NOMO-1 treated with DMSO at 0.1 percent for 48 hours (cell line): ENCODE results near the gene ARAP3.

ENCODE experiments used
- DNase-seq: peaks from one replicate; lab custom pipeline; 2025; ENCODE audit not compliant: unreplicated experiment; lab: John Stamatoyannopoulos, UW

Gene ARAP3

DNA sequence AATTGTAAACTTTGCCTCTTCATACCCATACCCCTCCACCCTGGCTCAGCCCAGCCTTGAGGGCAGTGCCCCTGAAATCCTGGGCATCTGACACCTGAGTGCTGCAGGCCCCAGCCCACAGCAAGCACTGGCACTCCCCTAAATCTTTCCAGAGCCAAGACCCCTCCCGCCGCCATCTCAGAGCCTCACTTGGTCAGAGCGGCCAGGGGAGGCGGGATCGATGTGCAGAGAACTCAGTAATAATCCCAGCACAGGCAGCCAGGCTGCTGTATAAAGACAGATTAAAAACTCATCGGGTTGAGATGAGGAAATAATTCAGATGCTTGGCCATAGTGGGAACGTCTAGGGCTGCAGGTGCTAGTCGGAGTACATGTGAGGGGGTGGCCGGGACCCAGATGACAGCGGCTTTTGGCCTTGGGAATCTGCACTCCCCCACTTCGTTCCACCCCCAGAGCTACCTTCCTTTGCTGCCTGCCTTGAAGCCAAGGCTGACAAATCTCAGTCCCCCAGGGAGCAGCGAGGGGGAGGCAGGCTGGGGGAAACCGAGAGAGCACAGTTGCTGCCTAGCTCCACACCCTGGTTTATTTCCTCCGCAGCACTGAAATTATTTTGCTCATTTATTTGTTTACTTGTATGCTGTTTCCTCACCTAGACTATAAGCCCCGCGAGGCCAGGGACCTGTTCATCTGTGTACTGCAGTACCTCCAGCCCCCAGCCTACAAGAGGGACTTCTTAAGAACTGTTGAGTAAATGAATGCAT is 19.5 kb upstream of the ARAP3 start:
- DNase-seq, result no peak

DNA sequence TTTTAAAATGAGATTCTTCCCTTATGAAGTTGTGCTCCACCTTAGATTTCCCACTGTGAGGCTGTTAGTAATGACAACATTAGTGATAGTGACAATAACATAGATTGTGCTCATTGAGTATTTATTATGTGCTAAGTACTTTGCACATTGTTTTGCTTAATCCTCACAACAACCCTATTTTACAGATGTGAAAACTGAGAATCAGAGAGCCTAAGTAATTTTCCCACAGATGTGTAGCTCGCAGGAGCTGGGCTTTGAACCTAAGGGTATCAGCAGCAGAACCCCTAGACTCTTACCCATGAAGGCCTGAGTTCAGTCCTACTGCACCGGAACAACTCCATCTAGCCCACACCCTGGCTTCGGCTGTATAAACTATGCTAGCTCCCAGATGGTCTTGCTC is 15.6 kb upstream of the ARAP3 start:
- DNase-seq, result no peak

DNA sequence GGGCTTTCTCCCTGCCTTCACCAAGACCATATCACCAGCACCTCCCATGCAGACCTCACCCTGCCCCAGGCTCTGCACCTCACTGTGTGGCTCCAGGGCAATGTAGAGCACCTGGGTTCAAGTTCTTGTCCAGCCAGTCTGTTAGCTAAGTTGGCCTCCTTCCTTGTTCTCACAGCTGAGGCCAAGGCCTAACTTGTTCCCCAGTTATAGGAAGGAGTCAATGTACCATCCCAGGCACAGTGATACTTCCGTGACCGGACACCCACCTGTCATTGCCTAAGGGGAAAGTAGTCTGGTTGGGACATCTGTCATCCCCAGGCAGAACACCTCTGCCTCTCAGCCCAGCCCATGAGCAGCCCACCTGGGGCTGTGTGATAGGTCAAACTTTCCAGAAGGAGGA is 14.4 kb upstream of the ARAP3 start:
- no peak for DNase-seq

DNA sequence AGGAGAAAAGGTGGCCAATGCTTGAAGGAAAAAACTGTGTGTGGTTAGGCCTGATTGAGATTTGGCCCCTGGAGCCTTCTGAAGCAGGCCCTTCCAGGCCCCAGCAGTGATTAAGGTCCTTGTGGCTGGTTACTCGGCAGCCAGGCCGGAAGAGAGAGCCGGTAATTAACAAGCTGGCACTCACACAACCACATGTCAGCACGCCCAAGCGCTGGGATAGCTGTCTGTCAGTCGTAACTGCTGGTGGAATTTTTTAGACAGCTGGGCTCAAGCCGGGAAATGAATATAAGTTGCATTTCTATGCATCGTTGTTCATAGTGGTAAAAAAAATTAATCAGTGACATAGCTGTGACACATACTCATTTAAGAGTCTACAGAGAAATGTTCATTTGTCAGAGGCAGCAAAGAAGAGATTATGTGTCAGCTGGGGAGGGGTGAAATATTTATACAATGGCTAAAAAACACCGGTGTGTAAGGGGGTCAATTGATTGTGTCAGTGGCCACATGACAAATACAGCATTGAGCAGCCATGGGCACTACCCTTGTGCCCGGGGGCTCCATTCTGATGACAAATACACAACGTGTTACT is 13.7 kb upstream of the ARAP3 start:
- DNase-seq, result no peak

DNA sequence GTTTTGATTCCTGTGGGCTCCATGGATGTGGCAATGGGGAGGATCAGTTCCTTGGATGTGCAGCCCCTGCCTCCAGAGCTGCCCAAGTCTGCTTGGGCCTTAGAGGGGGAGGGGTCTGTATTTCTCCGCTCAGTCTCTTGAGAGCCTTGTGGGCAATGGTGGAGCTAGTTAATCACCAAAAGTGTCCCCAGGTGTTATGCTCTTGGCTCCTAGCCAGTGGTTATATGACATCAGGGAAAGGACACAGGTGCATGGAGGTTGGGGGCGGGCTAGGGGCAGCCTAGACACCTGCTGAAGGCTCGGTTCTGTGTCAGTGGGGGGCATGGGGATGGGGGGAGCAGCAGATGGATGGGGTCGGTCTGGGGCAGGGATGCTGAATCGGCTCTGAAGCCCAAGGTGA is 12.4 kb upstream of the ARAP3 start:
- no peak for DNase-seq

DNA sequence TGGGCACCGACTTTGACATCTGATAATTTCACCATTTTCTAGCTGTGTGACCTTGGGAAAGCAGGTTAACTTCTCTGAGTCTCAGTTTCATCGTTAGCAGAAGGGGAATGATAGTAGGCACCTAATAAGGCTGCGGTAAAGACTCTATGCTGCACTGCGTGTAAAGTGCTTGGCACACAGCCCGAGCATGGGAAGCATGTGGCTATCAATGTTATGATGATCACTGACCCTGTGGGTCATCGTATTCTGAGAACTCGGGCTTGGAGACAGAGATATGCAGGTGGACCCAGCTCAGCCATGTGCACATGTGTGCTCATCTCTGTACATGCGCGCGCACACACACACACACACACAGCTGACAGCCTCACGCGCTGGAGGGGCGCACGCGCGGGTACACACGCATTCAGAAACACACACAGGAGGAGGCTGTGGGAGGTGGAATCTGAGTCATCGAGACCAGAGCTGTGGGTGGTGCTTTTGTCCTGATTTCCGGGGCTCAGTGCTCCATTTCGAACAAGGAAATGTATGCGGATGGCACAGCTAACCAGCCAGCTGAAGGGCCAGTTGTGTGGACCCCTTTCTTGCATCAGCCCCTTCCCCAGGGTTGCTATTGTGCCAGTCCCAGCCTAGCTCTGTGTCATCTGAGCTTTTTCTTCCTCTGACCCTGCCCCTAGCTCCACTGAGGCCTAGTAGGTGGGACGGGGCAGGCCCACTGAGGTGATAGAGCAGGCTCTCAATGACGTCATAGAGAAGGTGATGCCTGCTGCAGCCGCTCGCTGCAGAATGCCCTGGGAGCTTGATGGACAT is 11.1 kb upstream of the ARAP3 start:
- DNase-seq, result no peak

DNA sequence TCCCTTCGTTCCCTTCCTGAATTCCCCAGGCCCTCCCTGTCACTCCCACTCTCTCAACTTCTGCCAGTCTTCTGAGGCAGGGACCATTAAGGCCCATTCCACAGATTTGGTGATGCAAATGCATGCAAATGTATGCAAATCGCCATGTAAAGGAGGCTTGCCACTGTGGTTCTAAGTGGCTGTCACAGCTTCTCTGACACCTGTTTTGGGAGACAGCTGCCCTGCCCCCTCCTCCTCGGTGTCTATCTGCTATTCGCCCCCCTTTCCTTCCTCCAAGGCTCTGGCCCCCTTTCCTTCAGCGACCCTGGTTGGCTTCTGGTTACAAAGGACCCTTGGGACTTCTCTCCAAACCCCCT is 10.5 kb upstream of the ARAP3 start:
- no peak for DNase-seq

DNA sequence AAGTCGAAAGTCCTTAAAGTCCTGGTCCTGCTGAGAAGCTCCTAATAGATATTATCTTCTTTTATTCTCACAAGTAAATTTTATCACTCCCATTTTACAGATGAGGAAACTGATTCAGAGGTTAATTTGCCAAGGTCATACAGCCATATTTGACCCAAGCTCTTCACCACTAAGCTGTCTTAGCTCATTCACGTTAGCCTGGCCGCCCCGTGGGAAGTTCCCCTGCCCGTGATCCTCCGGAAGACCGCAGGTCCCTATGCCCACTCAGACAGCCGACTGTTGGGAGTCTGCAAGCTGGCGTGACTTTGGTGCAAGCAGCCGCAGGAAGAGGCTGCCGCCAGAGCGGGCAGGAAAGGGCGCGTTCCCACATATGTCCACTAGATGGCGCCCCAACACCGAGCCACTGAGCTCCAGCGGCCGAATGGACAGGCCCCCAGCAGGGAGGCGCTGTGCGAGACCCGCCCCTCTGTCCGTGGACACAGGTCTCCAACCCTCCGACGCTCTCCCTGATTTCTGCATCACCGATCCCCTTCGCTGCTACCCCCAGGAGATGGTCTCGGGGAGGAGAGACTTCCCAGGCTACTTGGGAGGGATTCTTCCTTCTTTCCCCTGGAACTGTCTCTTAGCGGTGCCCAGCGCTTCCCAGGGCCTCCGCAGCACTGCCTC is 10.0 kb upstream of the ARAP3 start:
- DNase-seq, result peak; percentile 76

DNA sequence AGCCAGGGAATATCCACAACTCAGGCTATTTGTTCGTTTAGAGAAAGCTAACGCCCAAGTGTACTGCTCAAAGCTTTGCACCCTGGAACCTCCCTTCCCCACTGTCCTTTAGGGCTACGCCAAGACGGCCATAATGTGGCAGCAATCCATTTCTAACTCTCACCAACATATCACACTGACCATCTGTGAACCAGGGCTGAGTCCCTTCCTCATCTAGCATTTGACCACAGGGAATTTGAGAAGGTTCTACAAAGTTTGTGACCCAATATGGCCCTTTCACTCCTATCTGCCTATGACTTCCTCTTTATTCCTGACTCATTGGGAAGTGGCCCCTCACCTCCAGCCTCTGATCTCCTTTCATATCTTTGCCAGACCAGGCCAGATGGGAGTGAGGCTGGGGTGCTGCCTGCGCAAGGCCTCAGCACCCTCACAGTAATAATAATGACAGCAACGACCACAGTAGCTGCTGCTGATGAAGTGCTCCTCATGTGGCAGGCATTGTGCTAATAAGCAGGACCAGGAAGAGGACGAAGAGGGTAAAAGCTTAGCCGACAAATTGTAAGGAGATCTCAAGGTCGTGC is 9.3 kb upstream of the ARAP3 start:
- peak; percentile 25 for DNase-seq

DNA sequence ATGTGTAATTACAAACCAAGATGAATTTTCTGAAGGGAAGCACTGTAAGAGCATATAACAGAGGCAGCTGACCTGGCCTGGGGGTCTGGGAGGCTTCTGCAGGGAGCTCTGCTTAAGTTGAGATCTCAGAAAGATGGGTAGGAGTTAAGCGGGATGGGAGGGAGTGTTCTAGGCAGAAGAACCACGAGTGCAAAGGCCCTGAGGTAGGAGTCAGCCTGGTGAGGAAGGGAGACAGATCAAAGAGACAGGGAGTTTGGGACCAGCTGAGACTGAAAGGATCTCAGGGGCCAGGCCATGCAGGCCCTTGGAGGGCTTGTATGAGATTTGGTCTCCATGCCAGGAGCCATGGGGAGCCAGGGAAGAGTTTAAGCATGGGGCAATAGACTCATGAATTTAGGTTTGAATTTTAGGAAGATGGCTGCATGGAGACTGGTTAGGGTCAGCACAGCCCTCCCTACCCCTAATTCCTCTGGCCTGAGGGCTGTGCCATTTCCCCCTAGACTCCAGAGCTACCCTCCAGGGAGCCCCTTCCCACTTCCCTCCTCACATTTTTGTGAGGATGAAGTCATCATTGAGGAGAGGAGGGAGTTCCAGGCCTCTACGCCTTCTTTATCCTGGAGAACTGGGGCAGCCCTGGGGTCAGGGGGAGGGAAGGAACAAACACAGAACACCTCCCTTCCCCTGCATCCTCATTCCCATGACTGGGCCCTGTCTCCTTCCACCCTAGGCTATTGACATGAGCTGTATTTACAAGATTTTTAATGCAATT is 4.8 kb upstream of the ARAP3 start:
- no peak for DNase-seq

DNA sequence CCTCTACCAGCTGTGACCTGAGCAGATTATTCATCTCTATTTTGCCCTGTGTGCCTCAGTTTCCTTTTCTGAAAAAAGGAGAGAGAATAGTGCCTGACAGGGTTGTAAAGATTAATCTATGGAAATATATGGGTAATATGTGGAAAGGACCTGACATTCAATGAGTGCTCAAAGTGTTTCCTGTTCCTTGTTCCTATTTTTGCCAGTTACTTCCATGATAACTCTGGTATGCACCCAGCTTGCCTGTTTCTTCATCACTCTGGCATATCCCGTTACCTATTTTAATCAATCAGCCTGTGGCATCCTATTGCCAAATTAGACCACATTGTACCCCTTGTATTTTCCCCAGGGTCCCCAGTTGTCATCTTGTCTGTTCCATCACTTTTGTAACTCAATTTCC is 3.6 kb upstream of the ARAP3 start:
- DNase-seq, result no peak

DNA sequence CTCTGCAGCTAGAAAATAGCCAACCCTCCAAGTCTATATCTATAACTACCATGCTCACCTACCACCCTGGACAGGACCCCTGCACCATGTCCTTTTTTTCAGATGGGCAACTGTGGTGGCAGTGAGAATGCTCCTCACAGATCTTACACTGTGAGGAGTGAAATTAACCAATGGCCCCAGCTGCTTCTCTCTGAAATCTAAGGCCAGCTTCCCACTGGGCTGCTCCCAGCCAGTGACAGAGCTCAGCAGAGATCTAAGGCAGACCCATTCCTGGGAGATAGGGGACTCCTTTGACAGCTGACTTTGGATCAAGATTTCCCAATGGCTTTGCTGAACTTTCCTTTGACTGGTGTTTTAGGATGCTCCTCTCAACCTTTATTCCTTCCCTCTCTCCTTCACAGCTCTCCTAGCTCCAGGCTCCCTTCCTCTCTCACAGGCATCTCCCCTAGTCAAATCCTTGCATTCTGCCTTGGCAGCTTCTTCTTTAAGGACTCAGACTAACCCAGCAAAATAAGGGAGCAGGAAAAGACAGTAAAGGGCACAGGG is 1.6 kb upstream of the ARAP3 start:
- no peak for DNase-seq

DNA sequence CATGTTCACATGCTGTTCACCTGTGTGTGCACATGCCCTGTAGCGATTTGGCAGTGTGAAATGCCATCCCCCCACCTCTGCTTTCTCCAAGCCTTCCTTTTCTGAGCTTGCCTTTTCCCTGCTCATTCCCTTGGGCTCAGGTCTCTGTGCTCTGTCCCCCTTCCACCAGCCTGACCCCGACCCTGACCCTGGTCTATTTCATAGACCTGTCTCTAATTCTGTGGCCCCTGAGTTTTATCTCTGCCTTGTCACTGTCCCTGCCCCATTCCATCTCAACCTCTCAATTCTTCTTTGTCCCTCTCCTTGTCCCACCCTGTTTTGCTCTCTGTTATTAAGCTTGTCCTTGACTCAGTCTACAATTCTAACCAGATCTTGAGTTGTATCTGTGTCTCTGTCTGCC is 735 bp downstream of the ARAP3 start:
- no peak for DNase-seq

DNA sequence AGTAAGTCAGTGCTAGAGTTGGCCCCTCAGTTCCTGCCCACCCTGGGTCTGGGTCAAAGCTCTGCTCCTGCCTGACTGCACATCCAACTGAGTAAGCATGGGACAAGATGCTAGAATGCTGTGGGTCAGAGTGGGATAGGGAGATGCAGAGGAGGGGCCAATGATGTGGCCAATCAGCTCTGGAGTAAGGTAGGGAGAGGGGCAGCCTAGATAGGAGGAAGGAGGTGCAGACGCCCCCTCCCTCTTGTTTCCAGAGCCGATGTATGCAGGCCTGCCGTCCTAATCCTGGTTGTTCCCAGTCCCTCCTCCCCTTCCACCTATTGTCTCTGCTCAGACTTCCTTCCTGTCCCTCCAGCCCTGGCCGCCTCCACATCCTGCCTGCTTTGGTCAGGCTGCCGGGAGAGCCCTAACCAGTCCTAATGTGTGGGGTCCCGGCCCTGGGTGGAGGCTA is 1.3 kb downstream of the ARAP3 start:
- DNase-seq, result no peak

DNA sequence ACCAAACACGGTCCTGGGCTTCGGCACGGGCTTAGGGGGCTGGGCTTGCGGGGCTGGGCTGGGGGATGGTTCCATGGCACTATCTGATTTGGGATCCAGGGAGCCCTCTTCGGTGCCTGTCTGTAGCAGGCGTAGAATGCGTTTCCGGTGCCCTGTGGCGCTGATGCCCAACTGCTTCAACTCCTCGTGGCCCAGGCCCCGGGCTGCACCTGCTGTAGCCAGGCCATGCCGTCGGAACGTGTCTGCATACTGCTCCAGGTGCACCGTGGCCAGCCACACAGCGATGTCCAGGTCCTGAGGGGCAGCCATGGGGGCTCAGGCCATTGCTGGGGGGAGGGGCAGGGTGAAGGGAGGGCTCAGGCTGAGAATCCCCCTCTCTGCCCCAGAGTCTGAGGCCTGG is 1.9 kb downstream of the ARAP3 start:
- no peak for DNase-seq

DNA sequence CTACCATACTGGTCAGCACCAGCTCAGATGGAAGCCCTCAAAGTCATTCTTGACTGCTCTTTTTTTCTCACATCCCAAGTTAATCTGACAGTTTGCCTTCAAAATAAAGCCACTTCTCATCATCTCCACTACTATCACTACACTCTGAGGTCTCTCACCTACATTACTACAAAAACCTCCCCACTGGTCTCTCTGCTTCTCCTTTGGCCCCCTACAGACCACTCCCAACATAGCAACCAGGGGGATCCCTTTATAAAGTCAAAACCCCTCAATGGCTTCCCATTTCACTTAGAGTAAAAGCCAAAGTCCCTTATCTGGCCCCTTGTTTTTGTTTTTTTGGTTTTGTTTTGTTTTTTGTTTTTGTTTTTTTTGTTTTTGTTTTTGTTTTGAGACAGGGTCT is 4.6 kb downstream of the ARAP3 start:
- no peak for DNase-seq

DNA sequence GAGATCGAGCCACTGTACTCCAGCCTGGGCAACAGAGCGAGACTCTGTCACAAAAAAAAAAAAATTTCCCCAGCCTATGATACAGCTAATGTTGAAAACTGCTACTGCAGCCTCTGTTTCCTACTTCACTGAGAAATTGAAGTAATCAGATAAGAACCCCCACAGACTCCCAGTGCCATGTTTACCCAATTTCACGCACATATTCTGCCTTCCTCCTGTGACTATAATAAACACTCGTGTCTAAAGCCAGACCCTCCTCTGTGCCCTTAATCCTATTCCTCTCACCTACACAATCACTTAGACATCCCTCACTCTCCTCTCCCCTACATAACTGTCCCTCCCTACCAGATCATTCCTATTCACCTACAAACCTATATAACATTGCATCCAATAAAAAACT is 6.4 kb downstream of the ARAP3 start:
- no peak for DNase-seq

DNA sequence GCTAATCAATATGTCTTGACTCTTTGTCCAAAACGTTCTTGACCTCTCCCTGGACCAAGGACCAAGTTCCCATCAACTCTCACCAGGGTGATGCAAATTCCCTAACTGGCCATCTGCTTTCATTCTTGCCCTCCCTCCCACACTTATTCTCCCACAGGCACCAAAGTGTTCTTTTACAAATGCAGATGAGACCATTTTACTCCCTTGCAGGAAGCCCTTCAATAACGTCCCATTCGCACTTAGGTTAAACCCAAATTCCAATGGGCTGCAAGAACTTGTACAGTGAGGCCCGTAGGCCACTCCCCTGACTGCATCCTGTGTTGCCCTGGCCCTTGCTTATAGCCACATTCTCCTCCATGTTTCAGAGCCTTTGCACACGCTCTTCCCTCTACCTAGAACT is 7.3 kb downstream of the ARAP3 start:
- no peak for DNase-seq

DNA sequence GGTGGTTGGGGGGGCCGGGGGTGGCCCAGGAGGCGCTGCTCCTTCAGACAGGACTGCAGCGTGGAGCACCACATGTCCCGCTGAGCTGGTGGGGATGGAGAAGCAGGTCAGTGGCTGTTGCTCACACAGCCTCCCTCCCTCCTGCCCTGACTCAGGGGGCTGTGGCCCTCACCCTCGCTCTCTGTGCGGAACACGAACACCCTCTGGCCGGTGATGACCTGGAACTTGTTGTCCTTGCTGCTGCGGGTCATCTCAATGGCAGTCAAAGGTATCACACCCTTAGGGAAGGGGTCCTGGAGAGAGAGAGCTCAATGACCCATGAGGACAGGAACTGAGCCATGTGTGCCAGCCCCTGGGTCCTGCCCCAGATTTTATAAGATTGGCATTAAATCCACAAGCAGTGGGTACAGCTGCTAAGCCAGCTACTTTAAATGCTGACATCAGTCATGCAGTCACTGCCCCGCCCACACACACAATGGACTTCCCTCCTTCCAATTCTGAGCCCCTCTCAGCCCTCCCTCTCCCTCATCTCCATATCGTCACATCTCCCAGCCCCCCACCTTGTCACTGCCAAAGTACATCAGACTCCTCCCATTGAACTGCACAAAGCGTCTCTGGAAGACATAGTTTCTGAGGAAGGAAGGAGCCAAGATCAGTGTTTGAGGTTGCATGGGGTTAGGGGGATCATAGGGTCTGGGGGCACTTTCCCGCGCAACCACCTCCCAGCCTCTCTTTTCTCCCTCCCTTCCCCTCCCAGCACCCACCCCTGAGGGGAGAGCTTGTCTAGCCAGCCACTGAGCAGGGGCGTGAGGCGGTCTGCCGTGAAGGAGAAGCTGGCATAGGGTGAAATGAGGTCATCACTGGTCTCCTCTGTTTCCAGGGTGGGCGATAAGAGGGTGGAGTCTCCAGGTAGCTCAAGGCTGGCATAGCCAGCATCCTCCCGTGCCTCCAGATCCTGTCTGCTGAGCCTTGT is 8.9 kb downstream of the ARAP3 start:
- DNase-seq, result no peak
